GM19452 (cell line): ENCODE results near the gene TES.
A peak's percentile ranks its signal among the peaks of the same experiment; 100 is the strongest.

Experiments used
- ATAC-seq: cut with Tn5 transposase; IDR thresholded peaks from one replicate; pipeline ENCODE4 v1.9.1; 2021; ENCODE audit not compliant: unreplicated experiment

TES gene

DNA sequence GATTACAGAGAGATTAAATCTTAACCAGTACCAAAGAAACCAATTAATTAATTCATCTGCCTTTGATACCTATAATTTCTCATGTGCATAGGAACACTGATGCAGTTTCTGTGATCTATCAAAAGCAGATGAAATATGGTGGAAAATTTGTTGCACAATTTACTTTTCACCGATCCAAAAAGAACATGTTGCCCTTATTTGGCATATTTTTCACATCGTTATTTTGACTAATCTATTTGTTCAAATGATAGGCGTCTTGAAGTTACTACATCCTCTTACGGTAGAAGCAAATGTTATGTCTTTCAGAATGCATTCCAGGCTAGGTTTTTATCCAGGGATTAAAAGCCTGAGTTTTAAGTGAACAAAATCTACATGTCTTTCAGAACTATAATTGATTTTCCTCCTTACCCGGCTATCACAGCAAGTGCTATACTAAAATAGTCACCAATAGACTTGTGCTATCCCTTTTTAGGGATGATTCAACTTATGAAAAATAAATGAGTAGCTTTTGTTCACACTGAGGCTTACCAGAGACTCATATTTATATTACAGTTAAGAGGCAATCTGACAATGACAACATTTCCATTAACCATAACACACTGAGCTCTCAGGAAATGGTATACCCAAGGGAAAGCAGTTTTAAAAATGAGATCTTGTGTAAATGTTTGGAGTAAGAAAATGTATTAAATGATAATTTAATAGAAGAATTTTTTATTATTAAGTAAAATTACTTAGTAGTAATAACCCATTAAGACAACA, 16.8 kb upstream of the TES start:
- no peak for ATAC-seq

DNA sequence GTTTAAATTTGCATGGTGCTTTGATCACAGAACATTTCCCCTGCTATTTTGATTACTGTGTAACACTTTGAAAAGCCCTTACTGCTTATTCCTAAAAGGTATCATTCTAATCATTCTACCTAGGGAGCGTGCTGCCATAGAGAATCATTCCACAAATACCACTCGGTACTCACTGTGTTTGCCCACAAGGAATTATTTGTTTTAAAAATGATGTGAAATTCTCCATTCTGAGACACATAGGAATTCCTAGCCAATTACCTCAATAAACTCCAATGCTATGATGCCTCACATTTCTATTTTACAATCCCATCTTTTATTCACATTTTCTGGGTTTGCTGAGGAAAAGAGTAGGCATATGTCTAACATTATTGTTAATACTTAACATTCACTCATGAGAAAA, 16.2 kb upstream of the TES start:
- no peak for ATAC-seq

DNA sequence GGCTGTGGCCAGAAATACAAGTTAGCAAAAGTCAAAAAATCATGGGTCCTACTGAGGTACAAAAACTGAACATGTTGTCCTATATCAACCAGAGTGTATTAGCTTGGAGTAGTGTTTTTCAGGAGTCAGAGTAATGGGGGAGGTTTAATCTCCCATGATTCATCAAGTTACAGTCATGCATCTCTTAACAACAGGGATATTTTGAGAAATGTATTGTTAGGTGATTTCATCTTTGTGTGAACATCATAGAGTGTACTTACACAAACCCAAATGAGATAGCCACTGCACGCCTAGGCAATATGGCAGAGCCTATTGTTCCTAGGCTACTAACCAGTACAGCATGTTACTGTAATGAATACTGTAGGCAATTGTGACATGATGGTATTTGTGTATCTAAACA, 14.9 kb upstream of the TES start:
- no peak for ATAC-seq

DNA sequence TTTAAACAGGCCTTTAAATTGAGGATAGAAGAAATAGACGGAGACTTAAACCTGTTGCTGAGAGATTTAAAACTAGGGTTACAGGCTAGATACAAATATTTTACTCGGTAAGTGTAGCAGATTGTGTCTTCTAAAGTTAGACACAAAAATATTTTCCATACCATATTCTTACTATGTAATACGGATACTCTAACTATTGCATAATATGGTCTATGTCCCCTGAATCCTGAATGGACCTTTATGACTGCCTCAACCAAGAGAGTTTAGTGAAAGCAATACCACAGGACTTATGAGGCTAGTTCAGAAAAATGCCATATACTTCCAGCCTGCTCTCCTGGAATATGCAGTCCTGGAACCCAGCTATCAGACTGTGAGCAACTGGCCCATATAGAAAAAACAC, 13.4 kb upstream of the TES start:
- ATAC-seq = no peak

DNA sequence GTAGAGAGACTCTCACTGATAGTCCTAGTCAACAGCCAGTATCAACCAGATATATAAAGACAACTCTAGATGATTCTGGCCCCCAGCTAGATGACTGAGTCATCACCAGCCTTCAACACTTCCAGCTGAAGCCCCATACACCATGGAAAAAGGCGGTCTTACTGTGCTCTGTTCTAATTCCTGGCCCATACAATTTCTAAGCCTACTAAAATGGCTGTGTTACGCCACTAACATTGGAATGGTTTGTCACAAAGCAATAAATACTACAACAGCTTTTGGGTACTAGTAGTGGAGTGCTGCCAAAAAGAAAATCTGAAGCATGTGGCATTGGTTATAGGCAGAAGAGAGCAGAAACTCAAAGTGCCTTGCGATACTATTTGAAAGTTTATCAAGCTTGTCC, 13.0 kb upstream of the TES start:
- ATAC-seq = no peak

DNA sequence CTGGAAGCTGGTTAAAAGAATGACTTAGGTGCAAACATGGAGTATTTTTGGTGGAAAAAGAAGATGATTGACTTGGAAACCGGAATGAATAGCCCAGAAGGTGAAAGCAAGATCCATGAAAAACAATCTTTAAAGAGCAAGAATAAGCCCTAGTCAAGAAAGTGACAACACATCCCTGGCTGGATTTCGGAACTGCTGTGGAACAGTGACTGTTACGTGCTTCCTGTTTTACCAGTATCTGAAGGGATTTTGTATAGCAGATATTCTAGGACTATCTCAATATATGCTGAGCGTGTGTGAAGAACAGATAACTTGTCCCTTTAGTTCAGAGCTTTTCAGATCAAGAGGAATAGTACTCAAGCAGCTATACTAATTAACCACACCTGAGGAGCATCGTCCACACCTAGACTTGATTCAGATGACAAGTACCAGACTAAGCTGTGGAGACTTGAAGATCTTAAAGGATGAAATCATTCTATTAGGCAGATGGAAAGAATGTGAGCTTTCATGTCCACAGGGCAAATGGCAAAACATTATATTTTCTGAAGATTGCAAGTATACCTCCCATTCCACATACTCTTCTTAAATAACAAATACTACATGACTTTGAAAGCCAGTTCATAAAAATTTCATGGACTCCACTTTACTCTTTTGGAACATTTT, 11.5 kb upstream of the TES start:
- ATAC-seq = no peak

DNA sequence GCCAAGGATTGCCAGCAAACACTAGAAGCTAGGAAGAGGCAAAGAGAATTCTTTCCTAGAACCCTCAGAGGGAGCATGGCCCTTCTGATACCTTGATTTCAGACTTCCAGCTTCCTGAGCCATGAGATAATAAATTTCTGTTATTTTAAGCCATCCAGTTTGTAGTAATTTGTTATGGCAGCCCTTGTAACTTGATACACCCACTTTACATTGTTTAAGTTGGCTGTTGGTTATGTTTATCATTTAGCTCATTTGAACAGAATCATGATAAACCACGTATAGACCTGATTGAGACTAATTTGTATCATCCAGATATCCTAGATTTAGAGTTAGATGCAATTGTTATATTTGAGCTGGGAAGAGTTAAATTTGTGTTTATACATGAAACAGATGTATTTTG, 9.4 kb upstream of the TES start:
- no peak for ATAC-seq

DNA sequence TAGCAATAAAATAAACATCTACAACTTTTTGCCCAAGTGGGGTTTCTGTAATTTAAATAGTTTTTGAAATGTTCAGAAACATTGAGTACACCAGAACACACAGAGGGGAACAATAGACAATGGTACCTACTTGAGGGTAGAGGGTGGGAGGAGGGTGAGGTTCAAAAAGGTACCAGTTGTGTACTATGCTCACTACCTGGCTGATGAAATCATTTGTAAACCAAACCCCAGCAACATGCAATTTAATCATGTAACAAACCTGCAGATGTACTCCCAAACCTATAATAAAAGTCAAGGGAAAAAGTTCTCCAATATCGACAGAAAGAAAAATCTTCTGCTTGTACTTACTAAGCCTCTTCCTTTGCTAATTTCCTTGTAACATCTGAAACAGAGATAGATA, 4.2 kb upstream of the TES start:
- ATAC-seq = no peak

DNA sequence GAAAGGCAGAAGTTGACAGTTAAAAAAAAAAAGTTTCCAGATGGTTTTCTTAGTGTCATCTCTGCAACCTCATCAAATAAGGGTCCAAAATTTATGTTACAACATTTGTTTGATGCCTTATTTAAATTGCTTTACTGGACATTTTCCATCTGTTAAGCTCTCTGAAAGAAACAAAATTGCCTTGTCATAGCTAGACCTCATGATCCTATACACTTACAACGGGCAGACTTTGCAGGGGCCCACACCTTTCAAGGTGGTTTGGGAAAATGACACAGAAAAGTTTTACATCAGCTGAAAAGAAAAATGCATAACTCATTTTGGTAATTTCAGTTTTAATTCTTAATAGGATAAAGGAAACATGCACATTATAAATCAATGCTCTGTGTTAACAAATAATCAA, 1.4 kb upstream of the TES start:
- ATAC-seq = no peak

DNA sequence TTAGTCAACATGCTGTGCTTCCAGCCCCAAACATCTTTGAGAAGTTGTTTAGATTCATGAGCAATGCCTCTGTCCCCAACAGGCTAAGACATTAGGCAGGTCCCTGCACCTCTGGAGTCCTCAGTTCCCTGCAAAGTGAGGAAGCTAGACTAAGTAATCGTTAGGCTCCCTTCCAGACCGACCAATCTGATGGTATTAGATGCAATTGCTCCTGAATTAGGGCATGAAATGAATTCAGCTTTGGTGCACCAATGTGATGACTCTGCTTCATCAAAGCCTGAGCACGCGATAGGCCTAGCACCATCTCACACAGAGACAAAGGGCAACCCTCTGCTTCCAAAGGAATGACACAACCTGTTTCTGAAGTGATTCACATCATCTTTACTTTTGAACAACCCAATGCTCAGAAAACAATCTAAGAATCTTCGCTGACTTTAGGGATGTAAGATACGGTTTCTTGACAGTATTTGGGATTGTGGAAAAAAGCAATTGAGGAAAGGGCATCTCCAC, 723 bp upstream of the TES start:
- ATAC-seq = no peak

DNA sequence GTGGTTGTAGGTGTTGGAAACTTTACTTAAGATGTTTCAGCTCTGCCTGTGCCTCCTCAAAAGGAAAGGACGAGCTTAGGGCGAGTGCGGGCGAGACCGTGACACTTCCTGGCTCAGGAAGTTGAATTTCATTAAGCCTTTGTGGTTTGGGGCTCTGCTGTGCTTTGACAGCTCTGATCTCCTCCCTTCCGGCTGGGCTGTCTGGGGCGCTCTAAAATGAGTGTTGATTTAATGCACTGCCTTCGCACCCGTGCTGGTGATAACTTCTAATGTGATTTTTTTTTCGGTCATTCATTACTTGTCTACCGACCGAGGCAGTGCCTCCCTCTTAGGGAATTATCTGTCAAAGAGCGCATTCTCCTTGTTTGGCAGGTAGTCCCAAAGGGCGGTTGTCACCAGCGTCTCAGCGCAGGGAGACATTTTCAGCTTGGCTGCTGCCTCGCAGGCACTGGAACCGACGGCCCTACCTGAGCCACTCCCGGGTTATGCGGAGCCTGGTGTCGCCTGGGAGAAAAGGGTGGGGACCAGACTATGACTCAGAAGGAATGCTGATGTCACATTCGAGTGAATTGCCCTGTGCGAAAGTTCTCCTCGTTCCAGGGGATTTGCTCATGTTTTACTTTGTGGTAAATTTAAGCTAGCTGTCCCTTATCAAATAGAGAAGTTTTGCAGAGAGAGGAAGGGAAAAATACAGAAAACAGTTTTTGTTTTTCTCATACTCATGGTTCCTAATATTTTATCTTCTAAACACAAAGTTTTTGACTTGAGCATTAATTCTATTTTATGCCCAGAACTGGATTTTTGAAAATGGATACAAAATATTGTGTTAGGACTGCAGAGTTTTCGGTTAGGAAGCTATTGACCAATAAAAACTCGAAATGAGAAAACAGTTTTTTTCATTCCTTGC, 920 bp downstream of the TES start:
- peak; percentile 79 for ATAC-seq

DNA sequence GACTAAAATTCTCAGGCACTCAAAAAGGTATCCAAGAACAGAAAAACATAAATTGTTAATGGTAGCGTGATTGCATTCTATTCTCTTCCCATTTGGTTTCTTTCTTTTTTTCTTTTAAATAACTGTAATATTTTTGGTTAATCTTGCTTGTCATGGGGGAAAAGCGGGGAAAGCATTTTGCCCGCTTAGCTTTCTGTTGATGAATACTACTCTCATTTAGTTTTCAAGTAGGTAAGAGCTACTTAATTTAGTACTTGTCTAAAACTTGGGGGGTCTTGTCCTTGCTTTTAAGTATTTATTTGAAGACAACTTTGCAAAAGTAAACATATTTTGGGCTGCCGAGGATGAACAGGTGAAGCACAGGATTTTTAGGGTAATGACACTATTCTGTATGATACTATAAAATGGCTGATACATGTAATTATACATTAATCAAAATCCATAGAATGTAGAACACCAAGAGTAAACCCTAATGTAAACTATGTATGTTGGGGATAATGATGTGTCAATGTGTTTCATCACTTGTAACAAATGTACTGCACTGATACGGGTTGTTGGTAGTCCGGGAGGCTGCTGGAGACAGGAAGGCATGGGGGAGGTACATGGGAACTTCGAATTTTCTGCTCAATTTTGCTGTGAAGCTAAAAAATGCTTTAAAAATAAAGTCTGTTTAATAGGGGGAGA, 1.7 kb downstream of the TES start:
- ATAC-seq = no peak

DNA sequence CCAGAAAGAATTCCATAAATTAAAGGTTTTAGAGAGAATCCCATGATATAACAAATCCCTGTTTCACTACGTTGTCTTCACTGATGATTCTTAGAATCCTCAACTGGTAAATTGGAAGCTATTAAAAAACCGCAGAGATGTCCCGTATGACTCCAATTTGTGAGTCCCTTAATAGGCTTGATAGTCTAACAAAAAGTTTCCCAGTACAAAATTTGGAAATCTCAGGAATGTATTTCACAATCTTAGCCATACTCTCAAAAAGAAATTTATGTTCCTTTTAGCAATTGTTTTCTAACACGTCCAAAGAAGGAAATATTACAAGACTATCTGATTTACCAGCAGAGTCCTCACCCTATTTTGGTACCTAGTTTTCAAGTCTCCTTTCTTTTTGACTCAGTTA, 2.5 kb downstream of the TES start:
- no peak for ATAC-seq

DNA sequence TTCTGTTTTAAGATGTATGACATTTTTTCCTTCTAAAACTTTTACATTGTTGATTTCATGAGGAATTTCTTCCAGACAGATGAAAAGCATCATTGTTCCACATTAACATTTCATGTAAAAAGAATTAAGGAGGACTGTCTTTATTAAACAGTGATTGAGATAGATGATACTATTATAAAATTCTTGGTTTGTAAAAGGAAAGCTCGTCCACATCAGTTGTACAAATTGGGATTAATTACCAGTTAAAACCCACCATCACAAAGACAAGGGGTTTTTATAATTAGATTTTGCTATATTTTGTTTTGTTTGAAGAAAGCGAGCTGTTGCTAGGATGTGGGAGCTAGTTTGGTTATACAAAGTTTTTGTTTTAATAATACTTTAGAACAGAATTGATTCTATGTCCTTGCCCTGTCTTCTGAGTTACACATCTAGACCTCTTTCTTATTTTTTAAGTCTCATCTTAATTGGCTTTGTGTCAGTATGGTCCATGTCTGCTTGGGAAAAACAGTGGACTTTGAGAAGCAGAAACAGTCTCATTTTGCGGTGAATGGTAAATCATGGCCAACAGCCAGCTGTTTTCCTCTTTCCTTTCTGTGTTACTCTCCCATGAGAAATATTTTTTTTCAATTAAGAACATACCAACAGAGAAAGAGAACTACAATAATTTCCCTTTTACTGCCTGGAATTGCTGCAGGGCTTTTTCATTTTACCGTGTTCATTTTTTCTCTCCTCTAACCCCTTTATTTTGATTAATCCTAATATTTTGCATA, 3.2 kb downstream of the TES start:
- ATAC-seq = no peak

DNA sequence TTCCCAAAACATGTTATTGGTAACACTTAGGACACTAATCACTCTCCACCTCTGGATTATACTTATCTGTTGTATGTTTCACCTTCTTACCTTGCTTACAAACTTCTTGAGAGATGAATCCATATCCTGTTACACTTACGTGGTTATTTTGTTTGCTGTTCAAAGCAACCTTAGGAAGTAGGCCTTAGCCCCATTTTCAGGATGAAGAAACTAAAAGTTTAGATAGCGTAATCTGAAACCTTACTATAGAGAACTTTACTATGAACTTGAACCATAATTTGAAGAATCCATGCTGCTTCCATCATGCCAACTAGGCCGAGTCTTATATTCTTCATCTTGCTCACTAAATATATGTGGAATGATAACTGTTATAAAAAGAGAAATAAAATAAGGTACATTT, 4.6 kb downstream of the TES start:
- no peak for ATAC-seq

DNA sequence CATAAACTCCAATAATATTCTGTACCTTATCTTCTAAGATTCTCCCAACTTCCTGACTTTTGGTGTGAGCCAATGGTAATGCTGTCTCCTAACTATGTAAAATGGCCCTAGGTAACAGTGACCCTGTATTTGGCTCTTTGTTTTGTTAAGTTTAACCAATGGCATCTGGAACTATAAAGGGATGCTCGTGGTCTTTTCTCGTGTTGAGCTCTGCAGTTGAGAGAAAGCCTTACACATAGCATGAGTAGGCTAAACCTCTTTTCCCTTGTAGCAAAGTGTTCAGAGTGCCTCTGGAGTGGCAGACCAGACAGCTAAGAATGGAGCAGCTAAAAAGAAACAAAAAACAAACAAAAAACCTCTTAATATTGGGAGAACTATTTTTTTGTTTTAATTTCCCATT, 5.2 kb downstream of the TES start:
- no peak for ATAC-seq

DNA sequence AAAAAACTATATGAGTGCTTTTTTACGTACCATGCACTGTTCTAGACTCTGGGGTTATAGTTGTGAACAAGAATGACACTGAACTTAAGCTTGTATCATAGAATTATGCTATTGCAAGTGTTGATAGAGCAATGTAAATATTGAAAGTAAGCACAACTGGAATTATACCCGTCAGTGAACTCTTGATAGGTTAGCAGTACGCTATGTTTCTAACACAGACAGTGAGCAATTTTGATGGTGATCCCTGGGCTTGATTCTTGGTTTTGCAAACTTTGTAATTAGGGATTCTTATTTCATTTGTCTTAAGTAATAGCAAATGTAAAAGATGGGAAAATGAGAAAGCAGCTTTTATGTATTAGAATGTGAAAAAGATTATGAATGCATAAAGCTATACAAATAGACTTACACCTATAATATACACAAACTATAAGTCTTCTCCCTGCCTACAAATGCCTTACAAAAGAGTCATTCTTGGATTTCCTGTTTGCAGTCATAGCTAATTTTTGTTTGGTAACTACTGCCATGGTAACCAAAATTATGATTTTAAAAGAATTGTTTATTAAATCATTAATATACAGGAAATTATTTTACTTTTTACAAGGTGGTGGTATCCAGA, 6.7 kb downstream of the TES start:
- ATAC-seq = no peak

DNA sequence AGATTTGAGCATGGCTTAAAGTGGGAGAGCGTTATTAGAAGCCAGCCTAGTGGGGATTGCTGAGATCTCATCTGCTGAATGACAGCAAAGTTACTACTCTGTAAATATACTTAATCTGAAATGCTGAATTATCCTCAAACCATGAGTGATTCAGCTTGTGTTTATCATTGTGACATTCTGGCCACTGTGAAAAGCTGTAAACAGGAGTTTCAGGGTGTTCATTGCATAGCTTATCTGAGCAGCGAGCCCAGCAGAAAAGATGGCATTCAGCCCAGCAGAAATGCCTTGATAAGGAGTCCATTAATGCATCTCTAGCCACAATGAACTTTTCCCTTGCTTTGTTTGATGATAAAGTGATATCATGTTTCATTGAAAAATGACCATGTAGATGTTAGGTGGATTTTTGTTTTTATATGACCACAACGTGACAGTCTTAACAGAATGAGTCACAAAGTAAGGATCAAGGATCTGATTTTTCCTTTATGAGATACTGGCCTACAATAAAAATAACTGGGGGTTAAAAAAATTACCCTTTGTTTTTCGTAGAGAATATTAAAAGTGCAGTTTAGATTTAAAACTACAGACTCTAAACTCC, 7.8 kb downstream of the TES start:
- no peak for ATAC-seq

DNA sequence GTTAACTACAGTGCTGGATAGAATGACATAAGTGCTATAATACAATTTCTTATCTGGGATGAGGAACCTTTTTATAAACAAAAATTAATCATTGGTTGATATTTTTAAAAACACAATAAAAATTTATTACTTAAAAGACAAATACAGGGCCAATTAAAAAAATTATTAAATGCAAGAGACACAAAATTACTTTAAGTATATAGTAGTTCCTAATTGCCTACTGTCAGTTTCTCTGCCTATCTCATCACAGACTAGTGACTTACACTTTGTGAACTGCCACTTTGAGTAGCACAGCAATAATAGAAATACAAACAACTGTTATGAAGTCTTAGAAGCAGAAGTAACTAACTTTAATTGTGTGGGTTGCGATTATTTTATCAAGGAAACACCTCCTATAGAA, 8.4 kb downstream of the TES start:
- ATAC-seq = no peak

DNA sequence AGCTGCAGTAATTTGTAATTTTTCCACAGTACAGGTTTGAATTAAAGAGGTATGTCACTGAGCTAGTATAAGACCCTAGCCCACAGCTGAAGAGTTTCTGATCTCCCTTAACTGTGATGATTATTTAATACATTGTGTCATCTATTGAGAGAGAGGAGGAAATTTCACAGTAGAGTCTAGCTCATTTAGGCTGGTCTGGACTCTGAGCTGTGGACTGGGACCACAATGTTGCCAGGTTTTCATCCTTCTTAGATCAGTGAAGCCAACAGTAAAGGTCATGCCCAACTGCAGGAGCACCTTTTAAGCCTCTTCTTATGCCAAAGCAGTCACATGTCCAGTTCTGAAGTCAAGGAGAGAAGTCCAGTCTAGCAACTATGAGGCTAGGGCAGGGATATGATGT, 8.9 kb downstream of the TES start:
- no peak for ATAC-seq
